ENCODE data around the gene AFF2.

DNA sequence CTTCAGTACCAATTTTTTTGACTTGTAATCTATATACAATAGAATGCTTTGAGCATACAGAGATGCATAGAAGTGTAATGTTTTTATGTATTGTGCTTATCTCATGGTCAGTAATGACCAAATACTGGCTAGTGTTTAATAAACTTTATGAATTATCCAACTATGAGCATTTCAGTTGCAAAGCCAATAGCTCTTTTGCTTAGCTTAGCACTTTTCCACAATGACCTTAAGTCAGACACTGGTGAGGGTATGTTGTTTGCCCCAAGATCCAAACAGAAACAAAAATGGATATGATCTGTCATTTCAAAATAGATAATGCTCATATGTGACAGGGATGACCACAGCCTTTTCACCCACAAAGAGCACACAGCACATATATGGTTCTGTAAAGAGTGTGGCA is 393.0 kb downstream of the AFF2 start:
- TF ChIP-seq OSR1 (CRISPR knock-in tag; IDR thresholded peaks at IDR 0.05) (no peak), ZNF8 (CRISPR knock-in tag; IDR thresholded peaks at IDR 0.05) (no peak)
- TF ChIP-seq, protein P1, sequence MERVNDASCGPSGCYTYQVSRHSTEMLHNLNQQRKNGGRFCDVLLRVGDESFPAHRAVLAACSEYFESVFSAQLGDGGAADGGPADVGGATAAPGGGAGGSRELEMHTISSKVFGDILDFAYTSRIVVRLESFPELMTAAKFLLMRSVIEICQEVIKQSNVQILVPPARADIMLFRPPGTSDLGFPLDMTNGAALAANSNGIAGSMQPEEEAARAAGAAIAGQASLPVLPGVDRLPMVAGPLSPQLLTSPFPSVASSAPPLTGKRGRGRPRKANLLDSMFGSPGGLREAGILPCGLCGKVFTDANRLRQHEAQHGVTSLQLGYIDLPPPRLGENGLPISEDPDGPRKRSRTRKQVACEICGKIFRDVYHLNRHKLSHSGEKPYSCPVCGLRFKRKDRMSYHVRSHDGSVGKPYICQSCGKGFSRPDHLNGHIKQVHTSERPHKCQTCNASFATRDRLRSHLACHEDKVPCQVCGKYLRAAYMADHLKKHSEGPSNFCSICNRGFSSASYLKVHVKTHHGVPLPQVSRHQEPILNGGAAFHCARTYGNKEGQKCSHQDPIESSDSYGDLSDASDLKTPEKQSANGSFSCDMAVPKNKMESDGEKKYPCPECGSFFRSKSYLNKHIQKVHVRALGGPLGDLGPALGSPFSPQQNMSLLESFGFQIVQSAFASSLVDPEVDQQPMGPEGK (CRISPR knock-in tag; IDR thresholded peaks at IDR 0.05; ENCODE audit: borderline replicate concordance): no peak
